Pancreas (tissue), 10 donors: Measurements from ENCODE around the gene SPACDR. TPM values are rescaled to one million over a fixed set of nuclear protein-coding genes. Genes with fewer than 3 reads are reported as not detected.

Experiments
- ATAC-seq, 4 donors: fragments of 200-7000 bp; cut with Tn5 transposase; one replicate each; pipeline versions ENCODE4 v1.8.0 to v1.9.1; 2020; ENCODE audit warnings: mild to moderate bottlenecking in 4 of 4, moderate library complexity in 4 of 4
- DNase-seq, 6 donors: peaks; one replicate each; pipeline ENCODE4 v3.0.0-alpha.2; 2020
- FAIRE-seq: peaks from 2 replicates; lab custom pipeline; 2012; peaks lifted over from hg19 to GRCh38; lab: Jason Lieb, UNC
- H3K27ac ChIP-seq, 4 donors: fragments of 200-600 bp; sonication (generic); 1 replicate in 3 of 4; 2 replicates in 1 of 4; pipeline versions ENCODE4 v1.5.0 to v1.8.0; 2020
- H3K27me3 ChIP-seq, 4 donors: fragments of 200-600 bp; one replicate each; pipeline ENCODE4 v1.8.0; 2021
- H3K36me3 ChIP-seq, 3 donors: fragments of 200-600 bp; sonication (generic) in 1 of 3; one replicate each; pipeline versions ENCODE4 v1.5.0 to v1.8.0; 2020 to 2021
- H3K4me1 ChIP-seq, 3 donors: fragments of 200-600 bp; one replicate each; pipeline ENCODE4 v1.8.0; 2021
- H3K4me3 ChIP-seq, 4 donors: fragments of 200-600 bp; sonication (generic) in 2 of 4; one replicate each; pipeline versions ENCODE4 v1.5.0 to v1.8.0; 2020 to 2021
- H3K9me3 ChIP-seq, 4 donors: fragments of 200-600 bp; one replicate each; pipeline ENCODE4 v1.8.0; 2021
- WGBS, 2 donors: extraction: QIAGEN DNeasy Blood & Tissue Kit; methylation state at CpG; one replicate each; pipeline ENCODE4 v1.1.7; 2013; 5-methylcytosine and 5-hydroxymethylcytosine counted together
- intact Hi-C, 3 donors: fragments of 100-400 bp; cut with DNase I; formaldehyde crosslinking; loops; one replicate each; pipeline versions ENCODE4 v1.11.1 to v1.14.2; 2022
- polyA plus RNA-seq, 2 donors: library from polyadenylated mRNA; stranded (reverse); fragments of 200-250 nt; gene quantifications; one replicate each; pipeline ENCODE4 v1.2.3, GENCODE V29; 2013
- total RNA-seq, 6 donors: library from RNA; stranded (reverse); fragmentation: NEBNext Ultra II Directional in 4 of 6; extraction: Animal tissue kit (Norgen Biotek cat#: 25700) in 4 of 6; gene quantifications; one replicate each; pipeline versions ENCODE4 v1.2.1 to v1.2.4, GENCODE V29; 2021 to 2023
- TF ChIP-seq, protein P1 (sequence below), 4 donors: fragments of 200-600 bp; sonication (generic) in 3 of 4; IDR thresholded peaks; one replicate each; pipeline versions ENCODE4 v1.5.0 to v1.8.0; 2021; ENCODE audit warnings: antibody characterized with exemption in 4 of 4
- donor health status: healthy with polysubstance abuse.
- donor health status: DM: no; HTN: no; CAD: no; lungs with moderate emphysema.
- donor health status: DM: no; HTN: no; CAD: no.
- donor health status: control.
- donor health status: control.
- donor health status: Bipolar disorder and iron deficiency.
- donor health status: DM: yes; HTN: yes; CAD: no.
- donor health status: DM: no; HTN: no; CAD: no.
- donor health status: DM: no; HTN: no; CAD: no.
- donor health status: DM: yes; HTN: yes; CAD: no.

Gene SPACDR
- total and polyA plus RNA-seq, 8 donors, result 0.24 to 0.68 (median 0.31) TPM; not detected in 4

DNA sequence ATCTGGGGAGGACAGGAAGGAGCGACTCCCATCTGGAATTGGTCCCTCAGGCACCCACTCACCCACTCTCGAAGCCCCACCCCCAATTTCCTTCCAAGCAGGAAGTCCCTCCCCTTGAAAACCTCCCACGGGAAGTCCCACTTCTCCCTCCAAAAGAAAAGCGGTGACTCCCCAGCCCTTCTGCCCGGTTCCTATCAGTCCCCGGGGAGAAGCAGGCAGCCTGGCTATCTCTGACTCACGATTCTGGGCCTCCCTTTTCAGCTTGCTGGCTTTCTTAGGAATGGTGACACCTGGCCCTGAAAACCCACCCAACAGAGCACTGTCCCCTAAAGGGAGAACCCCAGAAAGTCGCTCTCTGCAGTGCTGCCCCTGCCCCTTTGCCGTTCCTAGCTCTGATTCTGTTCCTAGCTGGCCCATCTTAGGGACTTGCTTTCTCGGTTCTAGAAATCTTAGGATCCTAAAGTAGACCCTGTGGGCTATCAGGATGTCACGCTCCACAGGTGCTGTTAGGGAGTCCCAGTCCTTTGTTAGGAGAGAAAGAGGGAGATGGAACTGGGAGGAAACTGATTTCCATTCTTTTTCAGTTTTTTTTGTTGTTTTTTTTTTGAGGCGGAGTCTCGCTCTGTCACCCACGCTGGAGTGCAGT lies 8.9 kb upstream of the SPACDR start:
- intact Hi-C loops, result loop anchor here in 1 of 3 donors (5.0 kb wide), 1 partner anchor 89 kb away; no protein-coding TSS in a partner anchor
- FAIRE-seq, result no peak
- Histone ChIP-seq H3K36me3 (peaks cover 0 to 12% (median 0%) of the 10 kb centered on the region in 3 donors), H3K27me3 (no peaks in the 10 kb centered on the region), H3K4me1 (peaks cover 0 to 14% (median 6%) of the 10 kb centered on the region in 3 donors), H3K27ac (no peak overlapping the region), H3K9me3 (no peaks in the 10 kb centered on the region), H3K4me3 (no peak overlapping the region)
- no peak for DNase-seq
- ATAC-seq, result no peak
- WGBS, 2 donors, result 74 to 78% methylated on average over 14 of the region's 14 CpGs
- TF ChIP-seq, protein P1, sequence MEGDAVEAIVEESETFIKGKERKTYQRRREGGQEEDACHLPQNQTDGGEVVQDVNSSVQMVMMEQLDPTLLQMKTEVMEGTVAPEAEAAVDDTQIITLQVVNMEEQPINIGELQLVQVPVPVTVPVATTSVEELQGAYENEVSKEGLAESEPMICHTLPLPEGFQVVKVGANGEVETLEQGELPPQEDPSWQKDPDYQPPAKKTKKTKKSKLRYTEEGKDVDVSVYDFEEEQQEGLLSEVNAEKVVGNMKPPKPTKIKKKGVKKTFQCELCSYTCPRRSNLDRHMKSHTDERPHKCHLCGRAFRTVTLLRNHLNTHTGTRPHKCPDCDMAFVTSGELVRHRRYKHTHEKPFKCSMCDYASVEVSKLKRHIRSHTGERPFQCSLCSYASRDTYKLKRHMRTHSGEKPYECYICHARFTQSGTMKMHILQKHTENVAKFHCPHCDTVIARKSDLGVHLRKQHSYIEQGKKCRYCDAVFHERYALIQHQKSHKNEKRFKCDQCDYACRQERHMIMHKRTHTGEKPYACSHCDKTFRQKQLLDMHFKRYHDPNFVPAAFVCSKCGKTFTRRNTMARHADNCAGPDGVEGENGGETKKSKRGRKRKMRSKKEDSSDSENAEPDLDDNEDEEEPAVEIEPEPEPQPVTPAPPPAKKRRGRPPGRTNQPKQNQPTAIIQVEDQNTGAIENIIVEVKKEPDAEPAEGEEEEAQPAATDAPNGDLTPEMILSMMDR (IDR thresholded peaks at IDR 0.05), result no peak

DNA sequence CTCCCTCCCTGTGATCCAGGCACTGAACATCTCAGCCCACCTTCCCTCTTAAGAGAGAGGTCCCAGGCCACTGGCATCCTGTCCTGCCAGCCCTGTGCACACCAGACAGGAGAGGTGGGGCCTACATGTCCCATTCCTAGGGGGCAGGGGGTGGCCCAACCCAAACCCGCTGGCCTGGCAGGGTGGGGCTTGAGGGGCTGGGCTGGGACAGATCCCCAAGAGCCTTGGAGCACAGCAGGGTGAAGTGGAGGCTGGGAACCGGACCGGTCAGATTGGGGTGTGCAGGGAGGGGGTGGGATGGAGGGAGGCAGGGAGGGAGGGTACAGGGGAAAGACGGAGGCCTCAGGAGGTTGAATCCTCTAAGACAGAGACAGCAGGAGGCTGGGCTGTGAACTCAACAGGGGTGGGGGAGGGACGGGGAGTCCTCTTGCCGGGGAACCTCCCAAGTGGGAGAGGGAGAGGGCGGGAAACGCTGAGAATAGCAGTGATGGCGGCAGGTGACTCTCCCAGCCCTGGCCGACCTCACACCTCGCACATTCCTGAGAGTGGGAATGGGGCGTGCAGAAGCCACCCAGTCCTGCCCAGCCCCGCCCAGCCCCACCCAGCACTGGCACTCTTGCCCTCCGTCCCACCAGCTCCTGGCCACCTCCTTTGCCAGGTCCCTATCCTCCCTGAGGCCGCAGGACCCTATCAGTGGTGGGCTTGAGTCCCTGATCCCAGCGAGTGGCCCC lies 8.2 kb upstream of the SPACDR start:
- TF ChIP-seq, protein P1 (IDR thresholded peaks at IDR 0.05), result no peak
- H3K27ac ChIP-seq, result no peak overlapping the region
- no peak overlapping the region for H3K4me3 ChIP-seq
- no peaks in the 10 kb centered on the region for H3K9me3 ChIP-seq
- DNase-seq (no peak), ATAC-seq (no peak), FAIRE-seq (no peak)
- peaks cover 0 to 12% (median 0%) of the 10 kb centered on the region in 3 donors for H3K36me3 ChIP-seq
- no peaks in the 10 kb centered on the region for H3K27me3 ChIP-seq
- intact Hi-C loops, result loop anchor here in 1 of 3 donors (5.0 kb wide), 1 partner anchor 90 kb away; no protein-coding TSS in a partner anchor
- peaks cover 0 to 12% (median 6%) of the 10 kb centered on the region in 3 donors for H3K4me1 ChIP-seq
- 81 to 82% methylated on average over 16 of the region's 16 CpGs for WGBS, 2 donors

DNA sequence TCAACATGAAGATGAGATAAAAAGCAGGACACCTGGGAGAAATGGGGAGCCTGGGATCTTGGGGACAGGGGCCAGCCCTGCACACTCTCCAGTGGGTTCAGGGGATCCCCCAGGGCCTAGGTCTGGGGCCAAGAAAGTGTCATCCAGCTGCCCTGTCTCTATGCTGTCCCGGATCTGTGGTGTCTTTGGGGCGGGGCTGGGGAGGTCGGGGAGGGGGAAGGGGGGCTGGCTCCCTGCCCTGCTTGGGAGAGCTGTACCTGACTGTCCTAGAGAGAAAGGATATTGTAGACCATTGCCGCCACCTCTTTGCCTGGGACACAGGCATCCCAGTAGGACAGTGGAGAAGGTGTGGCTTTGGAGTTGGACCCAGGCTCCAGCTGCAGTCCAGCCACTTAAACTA lies 7.0 kb upstream of the SPACDR start:
- Histone ChIP-seq H3K27me3 (no peaks in the 10 kb centered on the region), H3K27ac (no peak overlapping the region), H3K4me3 (no peak overlapping the region), H3K4me1 (no peaks in the 10 kb centered on the region), H3K36me3 (peaks cover 0 to 12% (median 0%) of the 10 kb centered on the region in 3 donors), H3K9me3 (no peaks in the 10 kb centered on the region)
- DNase-seq (no peak), FAIRE-seq (no peak), ATAC-seq (no peak)
- intact Hi-C loops, result loop anchor here in 1 of 3 donors (5.0 kb wide), 1 partner anchor 91 kb away; no protein-coding TSS in a partner anchor
- 42 to 49% methylated on average over 4 of the region's 4 CpGs for WGBS, 2 donors
- TF ChIP-seq, protein P1 (IDR thresholded peaks at IDR 0.05), result no peak

DNA sequence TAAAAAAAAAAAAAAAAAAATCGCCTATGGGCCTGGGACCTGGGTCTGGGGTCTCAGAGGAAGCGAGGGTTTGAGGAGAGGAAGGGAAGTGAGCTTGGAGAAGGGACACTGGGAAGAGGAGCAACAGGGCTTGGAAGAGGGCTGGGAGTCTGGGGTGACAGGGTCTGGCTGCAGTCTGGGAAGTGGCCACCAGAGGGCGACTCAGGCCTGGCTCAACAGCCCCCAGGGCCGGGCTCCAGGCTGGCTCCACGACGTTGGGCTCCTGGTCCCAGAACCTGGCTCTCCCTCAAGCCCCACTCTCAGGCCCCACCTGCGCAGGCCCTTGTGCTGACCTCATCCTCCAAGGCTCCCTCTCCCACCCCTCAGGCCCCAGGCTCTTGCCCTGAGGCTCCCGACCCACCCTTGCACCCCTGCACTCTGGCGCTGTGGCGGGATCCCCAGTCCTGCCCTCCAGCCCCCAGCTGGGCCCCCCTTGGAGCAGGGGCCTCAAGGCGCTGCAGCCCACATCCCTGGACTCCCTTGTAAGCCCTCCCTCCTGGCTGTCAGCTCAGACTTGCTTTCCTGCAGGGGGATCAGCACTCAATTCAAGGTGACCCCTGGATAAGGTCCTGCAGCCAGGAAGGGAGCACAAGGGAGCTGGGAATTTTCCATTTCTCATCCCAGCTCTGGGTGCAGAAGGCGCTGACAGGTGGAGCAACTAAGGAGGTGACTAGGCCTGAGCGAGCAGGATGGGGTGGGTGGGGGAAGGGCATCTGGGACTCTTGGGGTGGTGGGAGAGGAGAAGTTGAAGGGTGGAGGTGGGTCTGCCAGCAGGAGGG lies 5.4 kb upstream of the SPACDR start:
- no peak for FAIRE-seq
- ATAC-seq, result peak; percentile 64 to 90 (median 82)
- Histone ChIP-seq H3K4me1 (peaks cover 0 to 5% (median 0%) of the 10 kb centered on the region in 3 donors), H3K9me3 (no peaks in the 10 kb centered on the region), H3K36me3 (peaks cover 0 to 11% (median 0%) of the 10 kb centered on the region in 3 donors), H3K27ac (no peak overlapping the region), H3K27me3 (no peaks in the 10 kb centered on the region), H3K4me3 (no peak overlapping the region)
- intact Hi-C loops, result loop anchor here in 2 of 3 donors (5.0 to 10.0 kb wide), 3 partner anchors 93 to 215 kb away; no protein-coding TSS in a partner anchor
- 24 to 29% methylated on average over 11 to 13 of the region's 13 CpGs for WGBS, 2 donors
- TF ChIP-seq, protein P1 (IDR thresholded peaks at IDR 0.05), result peak; percentile 86 to 94 (median 88)
- peak; percentile 80 to 99 (median 92) for DNase-seq
